Mucosa of stomach (tissue), 1 donor: ENCODE data around the gene OR8H2.
"Not testable (repeated sequence)": the region's sequence is repeated elsewhere in the genome, so short reads cannot be mapped to it uniquely, and the experiment has no call there.

Source experiments
- H3K27me3 ChIP-seq: one replicate; pipeline ENCODE4 v1.7.0; 2013; ENCODE audit warnings: mild to moderate bottlenecking, low read length; ENCODE audit not compliant: control insufficient read depth, insufficient read depth
- H3K36me3 ChIP-seq: one replicate; pipeline ENCODE4 v1.7.0; 2013; ENCODE audit warnings: low read length; ENCODE audit not compliant: control insufficient read depth, insufficient read depth
- H3K4me1 ChIP-seq: one replicate; pipeline ENCODE4 v1.7.0; 2013; ENCODE audit warnings: mild to moderate bottlenecking, low read length; ENCODE audit not compliant: control insufficient read depth, insufficient read depth
- H3K4me3 ChIP-seq: one replicate; pipeline ENCODE4 v1.7.0; 2013; ENCODE audit warnings: low read length
- H3K9ac ChIP-seq: one replicate; pipeline ENCODE4 v1.7.0; 2013; ENCODE audit warnings: mild to moderate bottlenecking, low read length, moderate library complexity
- H3K9me3 ChIP-seq: one replicate; pipeline ENCODE4 v1.7.0; 2013; ENCODE audit warnings: mild to moderate bottlenecking, low read length, moderate library complexity; ENCODE audit not compliant: control insufficient read depth
- donor health status: Pancreatic carcinoma.

OR8H2 gene, protein sequence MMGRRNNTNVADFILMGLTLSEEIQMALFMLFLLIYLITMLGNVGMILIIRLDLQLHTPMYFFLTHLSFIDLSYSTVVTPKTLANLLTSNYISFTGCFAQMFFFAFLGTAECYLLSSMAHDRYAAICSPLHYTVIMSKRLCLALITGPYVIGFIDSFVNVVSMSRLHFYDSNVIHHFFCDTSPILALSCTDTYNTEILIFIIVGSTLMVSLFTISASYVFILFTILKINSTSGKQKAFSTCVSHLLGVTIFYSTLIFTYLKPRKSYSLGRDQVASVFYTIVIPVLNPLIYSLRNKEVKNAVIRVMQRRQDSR

DNA sequence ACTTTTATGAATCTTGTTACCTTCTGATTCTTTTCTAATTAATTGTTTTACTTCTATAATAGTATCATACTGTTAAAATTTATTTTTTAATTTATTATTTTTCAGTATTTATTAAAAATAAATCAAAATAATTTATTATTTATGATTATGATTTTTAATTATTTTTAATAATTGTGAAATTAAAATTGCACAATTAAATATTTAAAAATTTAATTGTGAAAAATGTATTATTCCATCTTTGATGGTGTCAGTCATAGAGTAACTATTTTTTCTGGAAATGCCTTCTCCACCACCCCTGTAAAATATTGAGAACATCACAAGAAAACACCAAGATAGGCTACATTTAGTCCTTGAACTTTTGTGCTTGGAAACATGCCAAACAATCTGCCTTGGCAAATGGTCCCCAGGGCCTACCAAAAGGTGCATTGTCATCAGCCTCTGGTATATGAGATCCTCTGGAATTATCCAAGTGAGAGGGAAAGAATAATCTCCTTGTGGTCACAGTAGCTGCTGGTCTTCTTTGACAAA, at the start of gene OR8H2:
Gene OR8H2, plus strand, starts transcription at position 478 of the 528 bp plus-strand sequence. CDS start 1,356 bp downstream, outside the sequence.
- H3K9ac ChIP-seq: no peak within 1 kb of the TSS
- no peaks in the 10 kb centered on the region for H3K9me3 ChIP-seq
- no peaks in the 10 kb centered on the region for H3K4me1 ChIP-seq
- no peaks in the 10 kb centered on the region for H3K27me3 ChIP-seq
- H3K4me3 ChIP-seq: no peak within 1 kb of the TSS
- no peaks in the 10 kb centered on the region for H3K36me3 ChIP-seq

GRCh38 chr11:56056366-56056765, 47.1 kb upstream of the OR8H2 start:
- H3K27me3 ChIP-seq, H3K9me3 ChIP-seq, H3K36me3 ChIP-seq, H3K4me3 ChIP-seq, H3K4me1 ChIP-seq, H3K9ac ChIP-seq: not testable (repeated sequence)

GRCh38 chr11:56057661-56058237, 45.7 kb upstream of the OR8H2 start:
- H3K4me1 ChIP-seq, H3K36me3 ChIP-seq, H3K9me3 ChIP-seq, H3K27me3 ChIP-seq, H3K4me3 ChIP-seq, H3K9ac ChIP-seq: not testable (repeated sequence)

DNA sequence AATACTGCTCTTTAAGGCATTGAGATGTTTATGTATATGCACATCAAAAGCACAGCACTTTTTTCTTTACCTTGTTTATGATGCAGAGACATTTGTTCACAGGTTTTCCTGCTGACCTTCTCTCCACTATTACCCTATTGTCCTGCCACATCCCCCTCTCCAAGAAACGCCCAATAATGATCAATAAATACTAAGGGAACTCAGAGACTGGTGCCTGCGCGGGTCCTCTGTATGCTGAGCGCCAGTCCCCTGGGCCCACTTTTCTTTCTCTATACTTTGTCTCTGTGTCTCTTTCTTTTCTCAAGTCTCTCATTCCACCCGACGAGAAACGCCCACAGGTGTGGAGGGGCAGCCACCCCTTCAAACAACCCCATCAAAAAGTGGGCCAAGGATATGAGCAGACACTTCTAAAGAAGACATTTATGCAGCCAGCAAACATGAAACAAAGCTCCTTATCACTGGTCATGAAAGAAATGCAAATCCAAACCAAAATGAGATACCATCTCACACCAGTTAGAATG, 45.2 kb upstream of the OR8H2 start:
- H3K9ac ChIP-seq, H3K27me3 ChIP-seq, H3K4me1 ChIP-seq, H3K9me3 ChIP-seq, H3K36me3 ChIP-seq, H3K4me3 ChIP-seq: not testable (repeated sequence)

DNA sequence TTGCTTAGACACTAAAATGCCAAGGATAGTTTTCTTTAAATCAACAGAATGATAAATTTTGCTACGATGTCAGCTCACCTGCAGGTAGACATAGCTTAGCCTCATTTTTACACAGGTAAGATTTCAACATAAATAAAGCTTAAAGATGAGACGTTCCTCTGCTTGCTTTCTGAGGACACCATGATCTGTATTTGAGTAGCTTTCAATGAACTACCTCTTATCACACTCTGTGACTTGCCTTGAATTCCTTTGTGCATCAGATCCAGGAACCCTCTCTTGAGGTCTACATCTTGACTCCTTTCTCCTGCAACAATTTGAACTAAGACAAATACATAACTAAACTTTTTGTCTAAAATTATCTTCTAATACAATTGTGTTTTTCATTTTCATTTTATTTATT, 36.5 kb upstream of the OR8H2 start:
- H3K36me3 ChIP-seq: no peaks in the 10 kb centered on the region
- no peaks in the 10 kb centered on the region for H3K4me1 ChIP-seq
- no peak overlapping the region for H3K9ac ChIP-seq
- no peaks in the 10 kb centered on the region for H3K9me3 ChIP-seq
- H3K4me3 ChIP-seq: no peak overlapping the region
- H3K27me3 ChIP-seq: no peaks in the 10 kb centered on the region

GRCh38 chr11:56089697-56090096, 13.8 kb upstream of the OR8H2 start:
- Histone ChIP-seq H3K4me3 (no peak overlapping the region), H3K27me3 (no peaks in the 10 kb centered on the region), H3K4me1 (no peaks in the 10 kb centered on the region), H3K9me3 (no peaks in the 10 kb centered on the region), H3K36me3 (no peaks in the 10 kb centered on the region), H3K9ac (no peak overlapping the region)

- H3K4me3 ChIP-seq: no peak within 1 kb of the TSS
- no peaks in the 10 kb centered on the region for H3K27me3 ChIP-seq
- H3K9me3 ChIP-seq: no peaks in the 10 kb centered on the region
- no peak within 1 kb of the TSS for H3K9ac ChIP-seq
- H3K36me3 ChIP-seq: no peaks in the 10 kb centered on the region
- H3K4me1 ChIP-seq: no peaks in the 10 kb centered on the region
Observed at GRCh38 chr11:56093008-56093407, 10.5 kb upstream of the OR8H2 start, which contains the start of gene OR8I2. Gene OR8I2 (plus strand): TSS chr11:56093308. CDS start chr11:56093308, 0 bp downstream.

DNA sequence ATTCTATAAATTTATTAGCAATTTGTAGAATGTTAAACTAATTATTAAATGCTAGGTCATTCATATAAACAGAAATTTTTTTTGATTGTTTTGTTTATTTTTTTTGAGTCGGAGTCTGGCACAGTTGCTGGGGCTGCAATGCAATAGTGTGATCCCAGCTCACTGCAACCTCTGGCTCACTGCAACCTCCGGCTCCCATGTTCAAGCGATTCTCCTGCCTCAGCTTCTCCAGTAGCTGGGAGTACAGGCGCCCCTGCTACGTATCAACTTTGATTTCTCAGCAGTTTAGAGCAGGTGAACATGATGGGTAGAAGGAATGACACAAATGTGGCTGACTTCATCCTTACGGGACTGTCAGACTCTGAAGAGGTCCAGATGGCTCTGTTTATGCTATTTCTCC, 18.6 kb downstream of the OR8H2 start, which contains the start of gene OR8H3:
Gene OR8H3, plus strand, starts transcription at position 301 of the 400 bp plus-strand sequence. Its CDS starts 0 bp downstream, at position 301.
- Histone ChIP-seq H3K36me3 (no peaks in the 10 kb centered on the region), H3K27me3 (no peaks in the 10 kb centered on the region), H3K9me3 (no peaks in the 10 kb centered on the region), H3K9ac (no peak within 1 kb of the TSS), H3K4me1 (no peaks in the 10 kb centered on the region), H3K4me3 (no peak within 1 kb of the TSS)

- no peaks in the 10 kb centered on the region for H3K27me3 ChIP-seq
- no peaks in the 10 kb centered on the region for H3K9me3 ChIP-seq
- H3K4me1 ChIP-seq: no peaks in the 10 kb centered on the region
- H3K36me3 ChIP-seq: no peaks in the 10 kb centered on the region
- H3K4me3 ChIP-seq: no peak within 1 kb of the TSS
- H3K9ac ChIP-seq: no peak within 1 kb of the TSS
Observed at GRCh38 chr11:56140151-56140661, 36.7 kb downstream of the OR8H2 start, which contains the start of gene OR8J3. Gene OR8J3 (minus strand): TSS chr11:56140201. CDS start chr11:56137718, 2,483 bp downstream.

- H3K36me3 ChIP-seq, H3K27me3 ChIP-seq, H3K4me3 ChIP-seq, H3K9ac ChIP-seq, H3K9me3 ChIP-seq, H3K4me1 ChIP-seq: not testable (repeated sequence)
Observed at GRCh38 chr11:56143681-56144080, 40.2 kb downstream of the OR8H2 start.

DNA sequence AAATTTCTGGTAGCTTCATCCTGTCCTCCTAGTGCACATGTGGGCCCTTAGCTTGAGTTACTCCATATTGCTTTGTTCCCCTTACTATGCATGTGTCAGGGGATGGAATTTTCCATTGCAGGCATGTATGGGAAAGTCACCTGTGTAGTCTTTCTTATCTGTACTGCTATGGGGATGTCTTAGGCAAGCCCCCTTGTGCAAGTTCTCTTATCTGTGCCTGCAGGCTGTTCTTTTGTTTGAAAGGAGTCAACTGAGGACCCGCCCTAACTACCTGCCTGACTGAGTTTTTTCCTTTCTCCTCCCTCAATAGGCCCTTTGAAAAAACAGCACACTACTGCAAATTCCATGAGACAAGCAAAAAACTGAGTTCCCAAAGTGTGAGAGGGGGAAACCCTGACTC, 47.9 kb downstream of the OR8H2 start:
- Histone ChIP-seq H3K4me3 (no peak overlapping the region), H3K9me3 (no peaks in the 10 kb centered on the region), H3K36me3 (no peaks in the 10 kb centered on the region), H3K27me3 (no peaks in the 10 kb centered on the region), H3K9ac (no peak overlapping the region), H3K4me1 (no peaks in the 10 kb centered on the region)

DNA sequence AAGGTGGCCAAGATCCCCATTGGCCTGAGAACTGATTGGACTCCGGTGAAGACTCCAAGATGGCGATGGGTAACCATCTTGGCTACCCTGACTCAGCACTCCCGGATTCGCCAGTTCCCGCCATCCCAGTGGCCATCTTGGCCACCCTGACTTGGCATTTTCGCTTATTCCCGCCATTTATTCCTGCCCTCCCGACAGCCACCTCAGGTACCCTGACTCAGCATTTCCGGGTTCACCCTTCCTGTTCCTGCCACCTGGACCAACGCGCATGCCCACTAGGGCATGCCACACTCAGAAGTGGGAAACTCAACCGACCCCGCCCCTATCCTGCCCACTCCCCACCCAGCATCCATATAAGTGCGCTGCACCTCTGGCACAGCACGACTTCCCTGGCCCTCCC, 48.8 kb downstream of the OR8H2 start:
- no peaks in the 10 kb centered on the region for H3K36me3 ChIP-seq
- H3K4me3 ChIP-seq: no peak overlapping the region
- no peaks in the 10 kb centered on the region for H3K4me1 ChIP-seq
- H3K27me3 ChIP-seq: no peaks in the 10 kb centered on the region
- H3K9me3 ChIP-seq: no peaks in the 10 kb centered on the region
- no peak overlapping the region for H3K9ac ChIP-seq
